SHP77 treated with DMSO at 0.1 percent for 48 hours (cell line): ENCODE data around the gene SPDYC.

ENCODE experiments used
- DNase-seq: peaks from one replicate; lab custom pipeline; 2025; lab: John Stamatoyannopoulos, UW

SPDYC gene

GRCh38 chr11:65170058-65170534 is at the start of gene SPDYC:
SPDYC (plus strand) TSS chr11:65170233; CDS start chr11:65171358, 1,125 bp downstream.
- DNase-seq: no peak

- DNase-seq: no peak
These were observed 49.2 kb upstream of the SPDYC start for GRCh38 chr11:65120831-65121230.

- no peak for DNase-seq
These were observed 48.6 kb upstream of the SPDYC start for GRCh38 chr11:65121447-65121864.

GRCh38 chr11:65121865-65122696 is 48.0 kb upstream of the SPDYC start, which contains the start of the genes FAU and MRPL49:
FAU (minus strand) TSS chr11:65122134; CDS start chr11:65121813, 321 bp downstream.
MRPL49 (plus strand) TSS chr11:65122321; CDS start chr11:65122347, 26 bp downstream.
- DNase-seq: peak; percentile 86

GRCh38 chr11:65124480-65125196 is 45.4 kb upstream of the SPDYC start:
- no peak for DNase-seq

- no peak for DNase-seq
These were observed 44.6 kb upstream of the SPDYC start for GRCh38 chr11:65125197-65126056.

- no peak for DNase-seq
These were observed 43.3 kb upstream of the SPDYC start for GRCh38 chr11:65126624-65127274.

GRCh38 chr11:65127473-65128181 is 42.4 kb upstream of the SPDYC start:
- no peak for DNase-seq

- no peak for DNase-seq
These were observed 41.6 kb upstream of the SPDYC start for GRCh38 chr11:65128182-65129145.

- no peak for DNase-seq
These were observed 40.2 kb upstream of the SPDYC start for GRCh38 chr11:65129649-65130441.

- DNase-seq: no peak
These were observed 39.2 kb upstream of the SPDYC start for GRCh38 chr11:65130631-65131416.

GRCh38 chr11:65131417-65131776 is 38.6 kb upstream of the SPDYC start:
- DNase-seq: no peak

GRCh38 chr11:65131895-65132237 is 38.2 kb upstream of the SPDYC start:
- no peak for DNase-seq

GRCh38 chr11:65132238-65132987 is 37.6 kb upstream of the SPDYC start:
- no peak for DNase-seq

GRCh38 chr11:65132988-65133700 is 36.9 kb upstream of the SPDYC start:
- no peak for DNase-seq

- DNase-seq: no peak
These were observed 36.3 kb upstream of the SPDYC start for GRCh38 chr11:65133724-65134123.
